Neural cell (in vitro differentiated cells): ENCODE measurements around the gene GAPDH. TPM values are rescaled to one million over a fixed set of nuclear protein-coding genes. Genes with fewer than 3 reads are reported as not detected.
"Not testable (repeated sequence)": the region's sequence is repeated elsewhere in the genome, so short reads cannot be mapped to it uniquely, and the experiment has no call there.

Experiments used
- H2AFZ ChIP-seq: fragments of 200-600, 300-800 bp; sonication (generic), shearing (Covaris generic); 2 replicates; pipeline ENCODE4 v1.6.0; 2014; ENCODE audit warnings: low read depth, mild to moderate bottlenecking, antibody characterized with exemption, low read length, moderate library complexity
- H3F3A ChIP-seq: fragments of 200-600 bp; shearing (Covaris generic); 2 replicates; pipeline ENCODE4 v1.6.1; 2016; ENCODE audit warnings: mild to moderate bottlenecking, moderate library complexity, mixed read lengths, antibody characterized with exemption, low read length; ENCODE audit not compliant: insufficient read depth, poor library complexity, severe bottlenecking
- H3K27ac ChIP-seq: fragments of 200-600, 300-800 bp; sonication (generic), shearing (Covaris generic); 2 replicates; pipeline ENCODE4 v1.5.1; 2014; ENCODE audit warnings: mild to moderate bottlenecking, low read length, moderate library complexity
- H3K27me3 ChIP-seq: fragments of 300-800, 200-600 bp; sonication (generic), shearing (Covaris generic); 2 replicates; pipeline ENCODE4 v1.6.0; 2014; ENCODE audit warnings: mild to moderate bottlenecking, low read depth, low read length, moderate library complexity; ENCODE audit not compliant: insufficient read depth
- H3K36me3 ChIP-seq: fragments of 300-800, 200-600 bp; sonication (generic), shearing (Covaris generic); 2 replicates; pipeline ENCODE4 v1.5.1; 2014; ENCODE audit warnings: mild to moderate bottlenecking, antibody characterized with exemption, low read length, moderate library complexity; ENCODE audit not compliant: insufficient read depth
- H3K4me2 ChIP-seq: fragments of 300-800, 200-600 bp; sonication (generic), shearing (Covaris generic); 2 replicates; pipeline ENCODE4 v1.6.0; 2014; ENCODE audit warnings: mild to moderate bottlenecking, low read length
- H3K4me3 ChIP-seq: fragments of 300-800, 200-600 bp; sonication (generic), shearing (Covaris generic); 2 replicates; pipeline ENCODE4 v1.5.1; 2014; ENCODE audit warnings: mild to moderate bottlenecking, low read length, moderate library complexity
- H3K79me2 ChIP-seq: fragments of 200-600 bp; shearing (Covaris generic); replicated peaks from 2 replicates; pipeline ENCODE4 v1.6.0; 2014; ENCODE audit warnings: mild to moderate bottlenecking, low read length, moderate library complexity; ENCODE audit not compliant: insufficient read depth
- H3K9ac ChIP-seq: fragments of 300-800, 200-600 bp; sonication (generic), shearing (Covaris generic); 2 replicates; pipeline ENCODE4 v1.6.1; 2016; ENCODE audit warnings: mild to moderate bottlenecking, low read length, mixed read lengths
- H3K9me2 ChIP-seq: fragments of 200-600 bp; shearing (Covaris generic); 2 replicates; pipeline ENCODE4 v1.6.1; 2016; ENCODE audit warnings: mild to moderate bottlenecking, low read length, mixed read lengths; ENCODE audit not compliant: insufficient read depth
- H3K9me3 ChIP-seq: fragments of 200-600, 300-800 bp; sonication (generic), shearing (Covaris generic); 2 replicates; pipeline ENCODE4 v1.6.1; 2016; ENCODE audit warnings: mild to moderate bottlenecking, mixed run types, low read length, moderate library complexity, mixed read lengths
- H4K20me1 ChIP-seq: fragments of 200-600 bp; shearing (Covaris generic); 2 replicates; pipeline ENCODE4 v1.6.1; 2016; ENCODE audit warnings: mild to moderate bottlenecking, mixed run types; ENCODE audit not compliant: insufficient read depth
- EP300 ChIP-seq: fragments of 450-650 bp; conservative IDR thresholded peaks from 2 replicates; pipeline ENCODE4 v1.6.1; 2014; ENCODE audit warnings: antibody characterized with exemption, mild to moderate bottlenecking, moderate library complexity; ENCODE audit not compliant: poor library complexity, severe bottlenecking
- EZH2 ChIP-seq: fragments of 200-600, 300-800 bp; shearing (Covaris generic), sonication (generic); IDR thresholded peaks from 2 replicates; pipeline ENCODE4 v1.6.1; 2014; ENCODE audit warnings: antibody characterized with exemption, low read length, borderline replicate concordance, mild to moderate bottlenecking; ENCODE audit not compliant: insufficient read depth, poor library complexity, severe bottlenecking
- MXI1 ChIP-seq: fragments of 450-650 bp; conservative IDR thresholded peaks from 2 replicates; pipeline ENCODE4 v1.6.1; 2014; ENCODE audit warnings: antibody characterized with exemption, mild to moderate bottlenecking; ENCODE audit not compliant: poor library complexity, severe bottlenecking
- POLR2AphosphoS5 ChIP-seq: IDR thresholded peaks from 2 replicates; pipeline ENCODE4 v1.6.1; 2012
- RAD21 ChIP-seq: fragments of 450-650 bp; conservative IDR thresholded peaks from 2 replicates; pipeline ENCODE4 v1.6.1; 2014; ENCODE audit warnings: antibody characterized with exemption, mild to moderate bottlenecking, moderate library complexity
- REST ChIP-seq: IDR thresholded peaks from 2 replicates; pipeline ENCODE4 v1.6.1; 2012; ENCODE audit warnings: borderline replicate concordance
- SMC3 ChIP-seq: fragments of 450-650 bp; conservative IDR thresholded peaks from 2 replicates; pipeline ENCODE4 v1.6.1; 2014; ENCODE audit warnings: antibody characterized with exemption, mild to moderate bottlenecking, moderate library complexity; ENCODE audit not compliant: poor library complexity
- TAF1 ChIP-seq: IDR thresholded peaks from 2 replicates; pipeline ENCODE4 v1.6.1; 2012; ENCODE audit warnings: low read depth
- polyA plus RNA-seq: library from polyadenylated mRNA; depleted of rRNA; stranded (reverse); fragments of >200 nt; gene quantifications from 2 replicates; pipeline ENCODE4 v1.2.3, GENCODE V29; 2014
- TF ChIP-seq, protein P1 (sequence below): fragments of 450-650 bp; IDR thresholded peaks from 2 replicates; pipeline ENCODE4 v1.5.1; 2014; ENCODE audit warnings: antibody characterized with exemption, mild to moderate bottlenecking, moderate library complexity; ENCODE audit not compliant: poor library complexity, severe bottlenecking

GAPDH gene
- polyA plus RNA-seq, 1 donor from 2014 or later, result 1,673 TPM

GRCh38 chr12:6537580-6538419, 3.5 kb downstream of the GAPDH start:
- not testable (repeated sequence) for H3K9me3 ChIP-seq, H4K20me1 ChIP-seq, H3K9me2 ChIP-seq, H3K27ac ChIP-seq, H3K4me2 ChIP-seq, H3K4me3 ChIP-seq, H3K27me3 ChIP-seq, H2AFZ ChIP-seq, H3F3A ChIP-seq, H3K9ac ChIP-seq
- H3K79me2 ChIP-seq, result peaks cover 20% of the 10 kb centered on the region
- H3K36me3 ChIP-seq, result peaks cover 11% of the 10 kb centered on the region
- TF ChIP-seq SMC3 (peak; percentile 73), MXI1 (peak; percentile 20), RAD21 (peak; percentile 67)
- TF ChIP-seq, protein P1, sequence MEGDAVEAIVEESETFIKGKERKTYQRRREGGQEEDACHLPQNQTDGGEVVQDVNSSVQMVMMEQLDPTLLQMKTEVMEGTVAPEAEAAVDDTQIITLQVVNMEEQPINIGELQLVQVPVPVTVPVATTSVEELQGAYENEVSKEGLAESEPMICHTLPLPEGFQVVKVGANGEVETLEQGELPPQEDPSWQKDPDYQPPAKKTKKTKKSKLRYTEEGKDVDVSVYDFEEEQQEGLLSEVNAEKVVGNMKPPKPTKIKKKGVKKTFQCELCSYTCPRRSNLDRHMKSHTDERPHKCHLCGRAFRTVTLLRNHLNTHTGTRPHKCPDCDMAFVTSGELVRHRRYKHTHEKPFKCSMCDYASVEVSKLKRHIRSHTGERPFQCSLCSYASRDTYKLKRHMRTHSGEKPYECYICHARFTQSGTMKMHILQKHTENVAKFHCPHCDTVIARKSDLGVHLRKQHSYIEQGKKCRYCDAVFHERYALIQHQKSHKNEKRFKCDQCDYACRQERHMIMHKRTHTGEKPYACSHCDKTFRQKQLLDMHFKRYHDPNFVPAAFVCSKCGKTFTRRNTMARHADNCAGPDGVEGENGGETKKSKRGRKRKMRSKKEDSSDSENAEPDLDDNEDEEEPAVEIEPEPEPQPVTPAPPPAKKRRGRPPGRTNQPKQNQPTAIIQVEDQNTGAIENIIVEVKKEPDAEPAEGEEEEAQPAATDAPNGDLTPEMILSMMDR, result peak; percentile 88

DNA sequence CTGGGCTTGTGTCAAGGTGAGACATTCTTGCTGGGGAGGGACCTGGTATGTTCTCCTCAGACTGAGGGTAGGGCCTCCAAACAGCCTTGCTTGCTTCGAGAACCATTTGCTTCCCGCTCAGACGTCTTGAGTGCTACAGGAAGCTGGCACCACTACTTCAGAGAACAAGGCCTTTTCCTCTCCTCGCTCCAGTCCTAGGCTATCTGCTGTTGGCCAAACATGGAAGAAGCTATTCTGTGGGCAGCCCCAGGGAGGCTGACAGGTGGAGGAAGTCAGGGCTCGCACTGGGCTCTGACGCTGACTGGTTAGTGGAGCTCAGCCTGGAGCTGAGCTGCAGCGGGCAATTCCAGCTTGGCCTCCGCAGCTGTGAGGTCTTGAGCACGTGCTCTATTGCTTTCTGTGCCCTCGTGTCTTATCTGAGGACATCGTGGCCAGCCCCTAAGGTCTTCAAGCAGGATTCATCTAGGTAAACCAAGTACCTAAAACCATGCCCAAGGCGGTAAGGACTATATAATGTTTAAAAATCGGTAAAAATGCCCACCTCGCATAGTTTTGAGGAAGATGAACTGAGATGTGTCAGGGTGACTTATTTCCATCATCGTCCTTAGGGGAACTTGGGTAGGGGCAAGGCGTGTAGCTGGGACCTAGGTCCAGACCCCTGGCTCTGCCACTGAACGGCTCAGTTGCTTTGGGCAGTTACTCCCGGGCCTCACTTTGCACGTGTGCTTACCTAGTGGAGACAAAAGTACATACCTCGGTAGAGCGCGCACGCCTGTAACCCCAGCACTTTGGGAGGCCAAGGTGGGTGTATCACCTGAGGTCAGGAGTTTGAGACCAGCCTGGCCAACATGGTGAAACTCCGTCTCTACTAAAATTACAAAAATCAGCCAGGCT, 4.3 kb downstream of the GAPDH start:
- Histone ChIP-seq H3K9ac (no peak overlapping the region), H3K36me3 (peaks cover 11% of the 10 kb centered on the region)

GRCh38 chr12:6539314-6539682, 5.0 kb downstream of the GAPDH start:
- H3K4me2 ChIP-seq, result no peak overlapping the region
- no peaks in the 10 kb centered on the region for H3K27me3 ChIP-seq
- TF ChIP-seq EP300, result no peak
- TF ChIP-seq POLR2AphosphoS5, result no peak
- TF ChIP-seq EZH2, result no peak
- TF ChIP-seq SMC3, result no peak
- no peak for TF ChIP-seq RAD21
- TF ChIP-seq, protein P1, result no peak
- TF ChIP-seq TAF1, result no peak
- TF ChIP-seq MXI1, result no peak
- no peak for TF ChIP-seq REST
- no peaks in the 10 kb centered on the region for H3K9me3 ChIP-seq
- no peaks in the 10 kb centered on the region for H3K9me2 ChIP-seq
- no peaks in the 10 kb centered on the region for H3F3A ChIP-seq
- no peak overlapping the region for H3K9ac ChIP-seq
- no peak overlapping the region for H3K27ac ChIP-seq
- peaks cover 9% of the 10 kb centered on the region for H4K20me1 ChIP-seq
- peaks cover 11% of the 10 kb centered on the region for H3K36me3 ChIP-seq
- H3K4me3 ChIP-seq, result no peak overlapping the region
- H3K79me2 ChIP-seq, result peaks cover 20% of the 10 kb centered on the region
- H2AFZ ChIP-seq, result no peak overlapping the region

More for the DNA sequence above, 4.3 kb downstream of the GAPDH start:
- Histone ChIP-seq H3K79me2 (peaks cover 20% of the 10 kb centered on the region), H3K4me3 (no peak overlapping the region), H3K27ac (no peak overlapping the region), H3K27me3 (no peaks in the 10 kb centered on the region), H4K20me1 (peaks cover 9% of the 10 kb centered on the region), H3K4me2 (no peak overlapping the region), H3F3A (no peaks in the 10 kb centered on the region), H3K9me2 (no peaks in the 10 kb centered on the region), H3K9me3 (no peaks in the 10 kb centered on the region), H2AFZ (no peak overlapping the region)
- no peak for TF ChIP-seq EZH2
